ENCODE measurements around the gene PDAP1.

PDAP1 gene, protein sequence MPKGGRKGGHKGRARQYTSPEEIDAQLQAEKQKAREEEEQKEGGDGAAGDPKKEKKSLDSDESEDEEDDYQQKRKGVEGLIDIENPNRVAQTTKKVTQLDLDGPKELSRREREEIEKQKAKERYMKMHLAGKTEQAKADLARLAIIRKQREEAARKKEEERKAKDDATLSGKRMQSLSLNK

DNA sequence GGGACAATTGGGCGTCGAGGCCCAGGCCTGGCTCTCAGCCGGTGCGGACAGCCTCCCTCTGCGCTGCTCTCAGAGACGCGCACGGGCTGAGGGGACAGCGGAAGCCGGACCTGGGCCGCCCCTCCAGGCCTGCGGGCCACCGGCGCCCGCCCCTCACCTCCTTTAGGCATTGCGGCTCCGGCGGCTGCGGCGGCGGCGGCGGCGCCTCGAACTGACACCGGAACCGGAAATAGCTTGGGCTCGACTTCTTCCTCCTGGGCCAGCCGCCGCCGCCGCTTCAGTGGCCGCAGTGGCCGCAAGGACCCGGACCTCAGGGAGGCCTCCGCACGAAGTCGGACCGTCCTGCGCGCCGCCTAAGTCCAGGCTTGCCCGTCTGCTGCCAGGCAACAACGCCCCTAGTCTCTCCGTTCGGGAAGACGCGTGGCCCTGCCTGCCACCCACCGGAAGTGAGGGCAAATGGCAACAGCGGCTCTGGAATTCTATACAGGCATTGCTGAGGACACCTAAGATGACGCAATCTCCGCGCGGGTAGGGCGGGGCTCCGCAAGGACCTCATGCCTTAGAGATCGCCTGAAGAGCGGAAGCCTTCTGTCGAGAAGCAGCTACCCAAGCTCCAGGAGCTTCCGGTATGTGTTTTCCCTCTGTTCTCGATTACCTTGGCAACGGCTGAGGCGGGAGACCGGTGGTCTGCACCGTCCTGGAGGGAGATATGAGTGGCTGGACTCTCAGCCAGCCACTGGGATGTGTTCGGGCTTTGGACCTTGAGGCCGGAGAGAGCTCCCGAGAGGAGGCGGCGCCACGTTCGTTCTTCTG is at the start of gene PDAP1, which contains the start of gene BUD31:
Gene PDAP1 (minus strand): TSS at position 219 of the 813 bp plus-strand sequence. CDS start 49 bp downstream, at position 170.
Gene BUD31 (plus strand): TSS at position 591 of the 813 bp plus-strand sequence. CDS start 2,124 bp downstream, outside the sequence.
- H3K9me2 ChIP-seq (replicated peaks; ENCODE audit: control insufficient read depth, low read length), result no peaks in the 10 kb centered on the region
- H3K36me3 ChIP-seq (ENCODE audit: control insufficient read depth, low read length), result peaks cover 86% of the 10 kb centered on the region
- peaks cover 33% of the 10 kb centered on the region for H3K4me1 ChIP-seq (ENCODE audit: control insufficient read depth, low read length)
- TF ChIP-seq, protein P1, sequence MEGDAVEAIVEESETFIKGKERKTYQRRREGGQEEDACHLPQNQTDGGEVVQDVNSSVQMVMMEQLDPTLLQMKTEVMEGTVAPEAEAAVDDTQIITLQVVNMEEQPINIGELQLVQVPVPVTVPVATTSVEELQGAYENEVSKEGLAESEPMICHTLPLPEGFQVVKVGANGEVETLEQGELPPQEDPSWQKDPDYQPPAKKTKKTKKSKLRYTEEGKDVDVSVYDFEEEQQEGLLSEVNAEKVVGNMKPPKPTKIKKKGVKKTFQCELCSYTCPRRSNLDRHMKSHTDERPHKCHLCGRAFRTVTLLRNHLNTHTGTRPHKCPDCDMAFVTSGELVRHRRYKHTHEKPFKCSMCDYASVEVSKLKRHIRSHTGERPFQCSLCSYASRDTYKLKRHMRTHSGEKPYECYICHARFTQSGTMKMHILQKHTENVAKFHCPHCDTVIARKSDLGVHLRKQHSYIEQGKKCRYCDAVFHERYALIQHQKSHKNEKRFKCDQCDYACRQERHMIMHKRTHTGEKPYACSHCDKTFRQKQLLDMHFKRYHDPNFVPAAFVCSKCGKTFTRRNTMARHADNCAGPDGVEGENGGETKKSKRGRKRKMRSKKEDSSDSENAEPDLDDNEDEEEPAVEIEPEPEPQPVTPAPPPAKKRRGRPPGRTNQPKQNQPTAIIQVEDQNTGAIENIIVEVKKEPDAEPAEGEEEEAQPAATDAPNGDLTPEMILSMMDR (IDR thresholded peaks at IDR 0.05; ENCODE audit: low read depth, low read length, poor library complexity, severe bottlenecking), result no peak
- peaks cover 93% of the 10 kb centered on the region for H3K79me2 ChIP-seq (ENCODE audit: control insufficient read depth, low read length)
- H4K20me1 ChIP-seq (ENCODE audit: control insufficient read depth, insufficient read depth, low read depth, low read length), result peaks cover 32% of the 10 kb centered on the region; the same call in 1 of the 2 replicates
- H3K4me2 ChIP-seq (ENCODE audit: low read length), result peak within 1 kb of the TSS; percentile 85
- no peaks in the 10 kb centered on the region for H3K9me3 ChIP-seq (ENCODE audit: control insufficient read depth, insufficient read depth, low read length)
- no peaks in the 10 kb centered on the region for H3K27me3 ChIP-seq (ENCODE audit: control insufficient read depth, low read length)
- H3K4me3 ChIP-seq (ENCODE audit: low read length), result peak within 1 kb of the TSS; percentile 83
- H3K27ac ChIP-seq (ENCODE audit: low read depth, low read length), result peak within 1 kb of the TSS; percentile 76
- peaks cover 11% of the 10 kb centered on the region for H3F3A ChIP-seq (ENCODE audit: control insufficient read depth, insufficient read depth)

DNA sequence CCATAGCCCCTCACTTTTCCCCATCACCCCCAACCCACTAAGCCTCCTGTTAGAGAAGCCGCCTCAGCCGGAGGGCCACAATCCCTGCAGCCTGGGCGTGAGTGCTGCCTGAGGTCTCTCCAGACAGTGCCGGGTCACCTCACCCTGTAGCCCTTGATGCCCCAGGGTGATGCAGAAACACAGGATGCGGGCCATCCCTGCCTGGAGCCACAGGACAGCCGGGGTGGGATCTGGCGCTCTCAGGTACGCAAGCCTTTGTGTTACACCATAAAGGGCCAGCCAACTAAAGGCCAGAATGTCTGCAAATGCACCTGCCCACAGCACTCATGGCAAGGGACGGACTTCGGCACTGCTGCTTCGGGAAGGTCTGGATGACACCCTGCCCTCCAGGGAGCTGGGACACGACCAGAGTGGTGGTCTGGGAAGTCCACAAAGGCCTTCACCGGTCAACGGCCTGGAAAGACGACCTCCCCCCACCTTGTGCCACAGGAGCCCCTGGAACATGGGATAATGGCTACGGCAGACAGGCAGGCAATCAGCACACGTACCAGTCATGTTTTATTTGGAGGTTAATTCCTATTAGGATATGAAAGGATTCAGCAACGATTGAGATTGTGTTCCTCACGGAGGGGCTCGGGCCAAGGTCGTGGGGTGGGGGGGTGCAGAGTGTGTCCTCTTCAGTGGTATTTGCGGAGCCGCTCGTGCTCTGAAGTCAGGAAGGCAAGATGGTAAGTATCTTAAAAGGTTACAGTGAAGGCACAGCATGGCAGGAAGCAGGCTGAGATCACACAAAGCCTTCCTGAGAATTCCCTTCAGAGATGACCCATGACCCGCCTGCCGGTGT is 49.5 kb upstream of the PDAP1 start:
- peaks cover 16% of the 10 kb centered on the region for H3F3A ChIP-seq (ENCODE audit: control insufficient read depth, insufficient read depth)
- TF ChIP-seq EZH2phosphoT487 (IDR thresholded peaks at IDR 0.05; ENCODE audit: borderline replicate concordance, low read length), result no peak
- TF ChIP-seq, protein P1 (IDR thresholded peaks at IDR 0.05; ENCODE audit: low read depth, low read length, poor library complexity, severe bottlenecking), result no peak
- H3K36me3 ChIP-seq (ENCODE audit: control insufficient read depth, low read length), result peaks cover 95% of the 10 kb centered on the region
- no peak overlapping the region for H3K27ac ChIP-seq (ENCODE audit: low read depth, low read length)
- H3K79me2 ChIP-seq (ENCODE audit: control insufficient read depth, low read length), result peaks cover 68% of the 10 kb centered on the region
- no peaks in the 10 kb centered on the region for H3K9me2 ChIP-seq (replicated peaks; ENCODE audit: control insufficient read depth, low read length)
- no peaks in the 10 kb centered on the region for H3K9me3 ChIP-seq (ENCODE audit: control insufficient read depth, insufficient read depth, low read length)
- H3K4me2 ChIP-seq (ENCODE audit: low read length), result no peak overlapping the region
- peaks cover 10% of the 10 kb centered on the region for H4K20me1 ChIP-seq (ENCODE audit: control insufficient read depth, insufficient read depth, low read depth, low read length)
- H3K4me3 ChIP-seq (ENCODE audit: low read length), result no peak overlapping the region
- H3K4me1 ChIP-seq (ENCODE audit: control insufficient read depth, low read length), result peaks cover 15% of the 10 kb centered on the region
- no peaks in the 10 kb centered on the region for H3K27me3 ChIP-seq (ENCODE audit: control insufficient read depth, low read length)

DNA sequence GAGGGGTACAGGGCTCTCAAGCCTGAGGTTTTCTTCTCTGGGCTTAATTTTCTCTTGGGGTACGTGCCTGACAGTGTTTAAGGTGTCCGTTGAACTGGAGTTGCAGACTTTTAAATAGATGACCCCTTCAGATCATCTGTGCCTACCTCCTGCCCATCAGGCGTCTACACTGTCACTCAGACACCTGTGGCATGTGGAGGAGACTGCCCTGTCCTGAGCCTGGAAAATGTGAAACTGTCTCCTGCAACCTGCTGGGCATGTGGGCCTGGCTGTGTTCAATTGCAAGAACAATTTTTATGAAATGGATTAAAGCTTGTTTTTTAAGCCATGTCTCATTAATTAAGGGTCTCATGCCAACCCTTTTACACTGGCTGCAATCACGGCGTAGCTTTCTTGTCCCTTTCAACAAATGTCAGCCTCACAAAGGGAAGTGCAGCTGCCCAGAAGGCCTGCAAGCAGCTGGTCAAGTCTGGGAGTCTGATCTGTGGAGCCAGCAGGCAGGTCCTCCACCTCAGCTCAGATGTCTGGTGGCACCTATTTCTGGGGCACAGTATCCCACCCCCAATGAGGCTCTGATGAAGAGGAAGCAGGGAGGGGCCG is 48.8 kb upstream of the PDAP1 start:
- H3K9me3 ChIP-seq (ENCODE audit: control insufficient read depth, insufficient read depth, low read length), result no peaks in the 10 kb centered on the region
- H3K9me2 ChIP-seq (replicated peaks; ENCODE audit: control insufficient read depth, low read length), result no peaks in the 10 kb centered on the region
- H3K4me1 ChIP-seq (ENCODE audit: control insufficient read depth, low read length), result peaks cover 12% of the 10 kb centered on the region
- H3F3A ChIP-seq (ENCODE audit: control insufficient read depth, insufficient read depth), result peaks cover 16% of the 10 kb centered on the region
- H3K27ac ChIP-seq (ENCODE audit: low read depth, low read length), result no peak overlapping the region
- peaks cover 61% of the 10 kb centered on the region for H3K79me2 ChIP-seq (ENCODE audit: control insufficient read depth, low read length)
- H3K36me3 ChIP-seq (ENCODE audit: control insufficient read depth, low read length), result peaks cover 97% of the 10 kb centered on the region
- H3K4me3 ChIP-seq (ENCODE audit: low read length), result no peak overlapping the region
- peaks cover 6% of the 10 kb centered on the region; the same call in 1 of the 2 replicates for H4K20me1 ChIP-seq (ENCODE audit: control insufficient read depth, insufficient read depth, low read depth, low read length)
- H3K4me2 ChIP-seq (ENCODE audit: low read length), result no peak overlapping the region
- TF ChIP-seq EZH2phosphoT487 (IDR thresholded peaks at IDR 0.05; ENCODE audit: borderline replicate concordance, low read length), result no peak
- TF ChIP-seq, protein P1 (IDR thresholded peaks at IDR 0.05; ENCODE audit: low read depth, low read length, poor library complexity, severe bottlenecking), result no peak
- H3K27me3 ChIP-seq (ENCODE audit: control insufficient read depth, low read length), result no peaks in the 10 kb centered on the region

Measured in DOHH2 (cell line).